Liver (tissue), 9 donors: ENCODE measurements around the gene CASQ2. TPM values are rescaled to one million over a fixed set of nuclear protein-coding genes. Genes with fewer than 3 reads are reported as not detected.

Source experiments
- DNase-seq: peaks from one replicate; pipeline ENCODE4 v3.0.0-alpha.2; 2017; ENCODE audit warnings: low spot score
- H3K27ac ChIP-seq, 2 donors: one replicate each; pipeline ENCODE4 v1.7.0; 2013; ENCODE audit warnings: inconsistent platforms in 2 of 2, low read length in 2 of 2, control low read depth in 1 of 2, low read depth in 1 of 2, mild to moderate bottlenecking in 1 of 2
- H3K27me3 ChIP-seq, 4 donors: one replicate each; pipeline versions ENCODE4 v1.6.1 to v1.7.0; 2013; ENCODE audit warnings: low read length in 3 of 4, inconsistent platforms in 1 of 4, mild to moderate bottlenecking in 1 of 4, moderate library complexity in 1 of 4; ENCODE audit not compliant: control insufficient read depth in 4 of 4, insufficient read depth in 4 of 4
- H3K36me3 ChIP-seq, 4 donors: one replicate each; pipeline versions ENCODE4 v1.6.1 to v1.7.0; 2013; ENCODE audit warnings: low read length in 3 of 4, mild to moderate bottlenecking in 3 of 4, low read depth in 1 of 4, moderate library complexity in 1 of 4; ENCODE audit not compliant: control insufficient read depth in 4 of 4, insufficient read depth in 3 of 4
- H3K4me1 ChIP-seq, 4 donors: one replicate each; pipeline versions ENCODE4 v1.6.1 to v1.7.0; 2013; ENCODE audit warnings: low read length in 3 of 4, mild to moderate bottlenecking in 3 of 4, moderate library complexity in 1 of 4; ENCODE audit not compliant: control insufficient read depth in 4 of 4, insufficient read depth in 4 of 4
- H3K4me3 ChIP-seq, 3 donors: one replicate each; pipeline versions ENCODE4 v1.6.1 to v1.7.0; 2013; ENCODE audit warnings: low read length in 3 of 3, control low read depth in 1 of 3, low read depth in 1 of 3, mild to moderate bottlenecking in 1 of 3
- H3K9ac ChIP-seq, 2 donors: one replicate each; pipeline ENCODE4 v1.7.0; 2013; ENCODE audit warnings: low read length in 2 of 2, mild to moderate bottlenecking in 2 of 2, moderate library complexity in 2 of 2, control low read depth in 1 of 2, low read depth in 1 of 2
- H3K9me3 ChIP-seq, 4 donors: one replicate each; pipeline versions ENCODE4 v1.6.1 to v1.7.0; 2013; ENCODE audit warnings: low read length in 3 of 4; ENCODE audit not compliant: control insufficient read depth in 4 of 4
- ATF3 ChIP-seq: IDR thresholded peaks from 2 replicates; pipeline ENCODE4 v1.6.1; 2016; ENCODE audit warnings: antibody characterized with exemption
- CTCF ChIP-seq: fragments of 150-350 bp; IDR thresholded peaks from 2 replicates; pipeline ENCODE4 v1.5.1; 2017; ENCODE audit warnings: improper control_type of control experiment, low read depth, low read length; ENCODE audit not compliant: missing input control
- EGR1 ChIP-seq, 2 donors: IDR thresholded peaks; 2 replicates each; pipeline ENCODE4 v1.6.1; 2016 to 2018; ENCODE audit warnings: antibody characterized with exemption in 2 of 2, low read depth in 2 of 2
- FOXA1 ChIP-seq: IDR thresholded peaks from 2 replicates; pipeline ENCODE4 v1.6.1; 2016; ENCODE audit warnings: antibody characterized with exemption
- FOXA2 ChIP-seq: IDR thresholded peaks from 2 replicates; pipeline ENCODE4 v1.6.1; 2016; ENCODE audit warnings: antibody characterized with exemption
- HNF4A ChIP-seq, 2 donors: conservative IDR thresholded peaks; 2 replicates each; pipeline ENCODE4 v1.6.1; 2016; ENCODE audit warnings: antibody characterized with exemption in 2 of 2, mild to moderate bottlenecking in 2 of 2
- HNF4G ChIP-seq: IDR thresholded peaks from 2 replicates; pipeline ENCODE4 v1.6.1; 2016; ENCODE audit warnings: antibody characterized with exemption
- JUND ChIP-seq, 2 donors: IDR thresholded peaks; 2 replicates each; pipeline ENCODE4 v1.6.1; 2016; ENCODE audit warnings: antibody characterized with exemption in 2 of 2
- MAX ChIP-seq: IDR thresholded peaks from 2 replicates; pipeline ENCODE4 v1.6.1; 2016; ENCODE audit warnings: antibody characterized with exemption
- NR2F2 ChIP-seq: IDR thresholded peaks from 2 replicates; pipeline ENCODE4 v1.6.1; 2016; ENCODE audit warnings: antibody characterized with exemption
- RAD21 ChIP-seq, 2 donors: IDR thresholded peaks; 2 replicates each; pipeline ENCODE4 v1.6.1; 2016; ENCODE audit warnings: antibody characterized with exemption in 2 of 2, mild to moderate bottlenecking in 2 of 2
- RXRA ChIP-seq, 2 donors: IDR thresholded peaks; 2 replicates each; pipeline ENCODE4 v1.6.1; 2017 to 2018; ENCODE audit warnings: antibody characterized with exemption in 2 of 2, mild to moderate bottlenecking in 1 of 2
- SP1 ChIP-seq: IDR thresholded peaks from 2 replicates; pipeline ENCODE4 v1.6.1; 2018; ENCODE audit warnings: antibody characterized with exemption, mild to moderate bottlenecking
- TAF1 ChIP-seq: conservative IDR thresholded peaks from 2 replicates; pipeline ENCODE4 v1.6.1; 2016; ENCODE audit warnings: antibody characterized with exemption, mild to moderate bottlenecking
- YY1 ChIP-seq: IDR thresholded peaks from 2 replicates; pipeline ENCODE4 v1.6.1; 2016; ENCODE audit warnings: antibody characterized with exemption, mild to moderate bottlenecking
- WGBS: extraction: QIAGEN DNeasy Blood & Tissue Kit; methylation state at CpG from one replicate; pipeline ENCODE4 v1.1.7; 2013; 5-methylcytosine and 5-hydroxymethylcytosine counted together
- polyA plus RNA-seq, 2 donors: library from polyadenylated mRNA; stranded (reverse) in 1 of 2; unstranded in 1 of 2; fragments of 200-250 nt in 1 of 2; fragments of >200 nt in 1 of 2; fragmentation: Nextera tagmentation in 1 of 2; extraction: Ambion mirVana in 1 of 2; gene quantifications; one replicate each; pipeline versions ENCODE4 v1.2.1 to v1.2.3, GENCODE V29; 2013 to 2015
- total RNA-seq, 2 donors: library from RNA; depleted of rRNA; stranded (reverse); fragments of >200 nt; gene quantifications; one replicate each; pipeline ENCODE4 v1.2.3, GENCODE V29; 2014
- donor health status: healthy.
- donor health status: healthy.
- donor health status: healthy.
- donor health status: healthy.
- donor health status: healthy.

The CASQ2 gene
- total and polyA plus RNA-seq, 4 donors: 0.33 to 1.1 TPM; not detected in 2

GRCh38 chr1:115672224-115673009 is 96.1 kb downstream of the CASQ2 start:
- Histone ChIP-seq H3K27me3 (no peaks in the 10 kb centered on the region), H3K4me3 (no peak overlapping the region), H3K36me3 (peaks cover 0 to 7% (median 3%) of the 10 kb centered on the region in 4 donors), H3K4me1 (no peaks in the 10 kb centered on the region), H3K9me3 (no peaks in the 10 kb centered on the region), H3K27ac (no peak overlapping the region), H3K9ac (no peak overlapping the region)
- no peak for TF ChIP-seq MAX
- TF ChIP-seq CTCF: no peak
- TF ChIP-seq RXRA (IDR thresholded peaks at IDR 0.05): no peak
- TF ChIP-seq JUND (IDR thresholded peaks at IDR 0.05): no peak
- TF ChIP-seq HNF4G: no peak
- TF ChIP-seq SP1: no peak
- no peak for TF ChIP-seq HNF4A (conservative IDR thresholded peaks at IDR 0.05)
- TF ChIP-seq NR2F2: no peak
- no peak for TF ChIP-seq TAF1
- no peak for TF ChIP-seq YY1
- 95% methylated on average over 13 of the region's 13 CpGs for WGBS
- no peak for DNase-seq

- Histone ChIP-seq H3K4me3 (no peak overlapping the region), H3K9me3 (no peaks in the 10 kb centered on the region), H3K27me3 (no peaks in the 10 kb centered on the region), H3K4me1 (no peaks in the 10 kb centered on the region), H3K9ac (no peak overlapping the region), H3K27ac (no peak overlapping the region), H3K36me3 (peaks cover 0 to 7% (median 4%) of the 10 kb centered on the region in 4 donors)
- TF ChIP-seq RAD21 (IDR thresholded peaks at IDR 0.05): no peak
- no peak for TF ChIP-seq ATF3
- no peak for TF ChIP-seq NR2F2
- TF ChIP-seq FOXA2: no peak
- TF ChIP-seq FOXA1: no peak
- no peak for TF ChIP-seq TAF1
- TF ChIP-seq EGR1 (IDR thresholded peaks at IDR 0.05; ENCODE audit: low read depth in 2 of 2): no peak
- no peak for TF ChIP-seq SP1
- DNase-seq: no peak
- WGBS: 86% methylated on average over 19 of the region's 19 CpGs
Observed at GRCh38 chr1:115671176-115671934, 97.2 kb downstream of the CASQ2 start.
